Transverse colon (tissue), 4 donors: ENCODE data around the gene TBC1D19. TPM values are rescaled to one million over a fixed set of nuclear protein-coding genes. Genes with fewer than 3 reads are reported as not detected.

Experiments used
- DNase-seq: peaks from one replicate; pipeline ENCODE4 v3.0.0-alpha.2; 2019
- H3K27ac ChIP-seq, 4 donors: fragments of 200-600 bp; sonication (generic); 2 replicates each; pipeline ENCODE4 v1.5.1; 2016 to 2018; ENCODE audit warnings: inconsistent platforms in 4 of 4
- H3K27me3 ChIP-seq: fragments of 200-600 bp; sonication (generic); 2 replicates; pipeline ENCODE4 v1.5.1; 2017; ENCODE audit warnings: inconsistent platforms
- H3K36me3 ChIP-seq, 4 donors: fragments of 200-600 bp; sonication (generic); 2 replicates each; pipeline ENCODE4 v1.5.1; 2017 to 2019; ENCODE audit warnings: inconsistent platforms in 4 of 4
- H3K4me1 ChIP-seq, 4 donors: fragments of 200-600 bp; sonication (generic); 2 replicates each; pipeline ENCODE4 v1.5.1; 2017 to 2020; ENCODE audit warnings: inconsistent platforms in 4 of 4
- H3K4me3 ChIP-seq, 4 donors: fragments of 200-600 bp; sonication (generic); 1 replicate in 1 of 4; 2 replicates in 3 of 4; pipeline versions ENCODE4 v1.5.1 to v1.6.1; 2017 to 2019; ENCODE audit warnings: inconsistent platforms in 4 of 4
- H3K9me3 ChIP-seq, 2 donors: fragments of 200-600 bp; sonication (generic); 2 replicates each; pipeline ENCODE4 v1.5.1; 2017 to 2019; ENCODE audit warnings: inconsistent platforms in 2 of 2
- CTCF ChIP-seq, 5 experiments: fragments of 200-600 bp in 3 of 5; fragments of 450-650 bp in 2 of 5; sonication (generic) in 3 of 5; IDR thresholded peaks; 1 replicate in 2 of 5; 2 replicates in 3 of 5; pipeline ENCODE4 v1.5.1; 2016 to 2017; ENCODE audit warnings: antibody characterized with exemption in 5 of 5, inconsistent platforms in 3 of 5, mild to moderate bottlenecking in 2 of 5, moderate library complexity in 1 of 5
- EP300 ChIP-seq: sonication (generic); formaldehyde crosslinking; IDR thresholded peaks from one replicate; pipeline ENCODE4 v1.6.1; 2017; ENCODE audit warnings: antibody characterized with exemption, low read depth
- POLR2A ChIP-seq: fragments of 450-650 bp; IDR thresholded peaks from one replicate; pipeline ENCODE4 v1.6.1; 2016; ENCODE audit warnings: antibody characterized with exemption, mild to moderate bottlenecking, moderate library complexity
- POLR2AphosphoS5 ChIP-seq, 3 donors: sonication (generic); formaldehyde crosslinking; IDR thresholded peaks; one replicate each; pipeline ENCODE4 v1.6.1; 2016; ENCODE audit warnings: antibody characterized with exemption in 3 of 3
- WGBS, 2 donors: methylation state at CpG; one replicate each; pipeline ENCODE4 v1.1.5; 2018; ENCODE audit warnings: low coverage in 1 of 2; 5-methylcytosine and 5-hydroxymethylcytosine counted together
- in situ Hi-C, 4 donors: fragments of 200-750 bp; cut with MboI; loops; one replicate each; pipeline versions ENCODE4 v1.15.0 to v1.15.1; 2017; ENCODE audit warnings: low sequenced_read_pairs in 3 of 4, low pct_ligation_motif_present in 1 of 4, low pct_unique_long_range_greater_than_20kb in 1 of 4
- intact Hi-C: fragments of 100-400 bp; cut with DNase I; formaldehyde crosslinking; loops from one replicate; pipeline ENCODE4 v1.15.1; 2023; ENCODE audit warnings: low total_unique reads
- total RNA-seq, 4 donors: library from RNA; depleted of rRNA; stranded (reverse); fragments of >200 nt; gene quantifications; one replicate each; pipeline ENCODE4 v1.1.0, GENCODE V29; 2016

Gene TBC1D19
- total RNA-seq, 4 donors from 2014 or later, result 6.3 to 19.1 (median 9.6) TPM

- DNase-seq, result no peak
- H3K4me1 ChIP-seq, result peaks cover 0 to 20% (median 6%) of the 10 kb centered on the region in 4 donors
- WGBS, 2 donors, result 51 to 62% methylated on average over 2 of the region's 2 CpGs
- intact Hi-C loops (no loop called here), in situ Hi-C loops (loop anchor here in 1 of 4 donors (25.0 kb wide), 1 partner anchor 249 kb away; no protein-coding TSS in a partner anchor)
- no peaks in the 10 kb centered on the region for H3K9me3 ChIP-seq
- no peaks in the 10 kb centered on the region for H3K36me3 ChIP-seq
- TF ChIP-seq EP300 (no peak), POLR2A (no peak), POLR2AphosphoS5 (IDR thresholded peaks at IDR 0.05) (no peak), CTCF (IDR thresholded peaks at IDR 0.05) (no peak)
- peak overlapping the region in 2 of 4 donors; percentile 18 to 36 for H3K27ac ChIP-seq
- no peaks in the 10 kb centered on the region for H3K27me3 ChIP-seq
- H3K4me3 ChIP-seq, result no peak overlapping the region
Measured at GRCh38 chr4:26763063-26763462, 179.2 kb downstream of the TBC1D19 start.

GRCh38 chr4:26763648-26764047, 179.8 kb downstream of the TBC1D19 start:
- Histone ChIP-seq H3K27me3 (no peaks in the 10 kb centered on the region), H3K4me3 (no peak overlapping the region), H3K27ac (no peak overlapping the region), H3K4me1 (peaks cover 0 to 20% (median 6%) of the 10 kb centered on the region in 4 donors), H3K36me3 (no peaks in the 10 kb centered on the region), H3K9me3 (no peaks in the 10 kb centered on the region)
- intact Hi-C loops (no loop called here), in situ Hi-C loops (loop anchor here in 1 of 4 donors (25.0 kb wide), 1 partner anchor 249 kb away; no protein-coding TSS in a partner anchor)
- WGBS, 2 donors, result 56 to 88% methylated on average over 1 to 3 of the region's 3 CpGs
- DNase-seq, result no peak
- TF ChIP-seq POLR2A (no peak), CTCF (IDR thresholded peaks at IDR 0.05) (no peak), POLR2AphosphoS5 (IDR thresholded peaks at IDR 0.05) (no peak), EP300 (no peak)

GRCh38 chr4:26764231-26764630, 180.3 kb downstream of the TBC1D19 start:
- intact Hi-C loops, result no loop called here
- H3K27ac ChIP-seq, result no peak overlapping the region
- DNase-seq, result no peak
- no peaks in the 10 kb centered on the region for H3K27me3 ChIP-seq
- H3K36me3 ChIP-seq, result no peaks in the 10 kb centered on the region
- in situ Hi-C loops, result loop anchor here in 1 of 4 donors (25.0 kb wide), 1 partner anchor 248 kb away; no protein-coding TSS in a partner anchor
- H3K9me3 ChIP-seq, result no peaks in the 10 kb centered on the region
- H3K4me1 ChIP-seq, result peaks cover 0 to 20% (median 6%) of the 10 kb centered on the region in 4 donors
- H3K4me3 ChIP-seq, result no peak overlapping the region
- TF ChIP-seq CTCF (IDR thresholded peaks at IDR 0.05) (no peak), POLR2AphosphoS5 (IDR thresholded peaks at IDR 0.05) (no peak), EP300 (no peak), POLR2A (no peak)
- 90 to 100% methylated on average over 1 of the region's 1 CpG for WGBS, 2 donors

- Histone ChIP-seq H3K9me3 (no peaks in the 10 kb centered on the region), H3K27me3 (no peaks in the 10 kb centered on the region), H3K4me1 (peaks cover 0 to 20% (median 6%) of the 10 kb centered on the region in 4 donors), H3K36me3 (no peaks in the 10 kb centered on the region), H3K27ac (no peak overlapping the region), H3K4me3 (no peak overlapping the region)
- in situ Hi-C loops (loop anchor here in 1 of 4 donors (25.0 kb wide), 1 partner anchor 247 kb away; no protein-coding TSS in a partner anchor), intact Hi-C loops (no loop called here)
- 48 to 73% methylated on average over 3 of the region's 3 CpGs for WGBS, 2 donors
- DNase-seq, result no peak
- TF ChIP-seq EP300 (no peak), CTCF (IDR thresholded peaks at IDR 0.05) (no peak), POLR2A (no peak), POLR2AphosphoS5 (IDR thresholded peaks at IDR 0.05) (no peak)
Measured at GRCh38 chr4:26765515-26765914, 181.6 kb downstream of the TBC1D19 start.
